ENCODE data around the gene NPRL2.

The NPRL2 gene

GRCh38 chr3:50373146-50374051 lies 22.8 kb upstream of the NPRL2 start:
- no peak for DNase-seq (ENCODE audit: low spot score)

- no peak for DNase-seq (ENCODE audit: low spot score)
These were observed 21.8 kb upstream of the NPRL2 start for GRCh38 chr3:50372349-50372748.

GRCh38 chr3:50371133-50371685 lies 20.6 kb upstream of the NPRL2 start:
- no peak for DNase-seq (ENCODE audit: low spot score)

- DNase-seq (ENCODE audit: low spot score): no peak
These were observed 20.0 kb upstream of the NPRL2 start for GRCh38 chr3:50370594-50370993.

- no peak for DNase-seq (ENCODE audit: low spot score)
These were observed 18.6 kb upstream of the NPRL2 start for GRCh38 chr3:50369012-50369670.

- DNase-seq (ENCODE audit: low spot score): no peak
These were observed 15.3 kb upstream of the NPRL2 start for GRCh38 chr3:50365842-50366220.

GRCh38 chr3:50365080-50365841 lies 14.7 kb upstream of the NPRL2 start:
- peak; percentile 67 for DNase-seq (ENCODE audit: low spot score)

- DNase-seq (ENCODE audit: low spot score): no peak
These were observed 14.1 kb upstream of the NPRL2 start for GRCh38 chr3:50364573-50365079.

GRCh38 chr3:50359760-50360110 lies 9.2 kb upstream of the NPRL2 start:
- no peak for DNase-seq (ENCODE audit: low spot score)

- peak; percentile 98 for DNase-seq (ENCODE audit: low spot score)
These were observed 8.6 kb upstream of the NPRL2 start, which contains the start of gene TMEM115 for GRCh38 chr3:50358911-50359759. Gene TMEM115 (minus strand): TSS chr3:50359521. CDS start chr3:50359063, 458 bp downstream.

GRCh38 chr3:50358355-50358910 lies 7.9 kb upstream of the NPRL2 start:
- DNase-seq (ENCODE audit: low spot score): no peak

GRCh38 chr3:50357481-50357880 lies 6.9 kb upstream of the NPRL2 start:
- DNase-seq (ENCODE audit: low spot score): no peak

GRCh38 chr3:50356553-50356952 lies 6.0 kb upstream of the NPRL2 start:
- no peak for DNase-seq (ENCODE audit: low spot score)

- DNase-seq (ENCODE audit: low spot score): no peak
These were observed 5.4 kb upstream of the NPRL2 start for GRCh38 chr3:50355829-50356552.

- DNase-seq (ENCODE audit: low spot score): no peak
These were observed 4.3 kb upstream of the NPRL2 start for GRCh38 chr3:50354850-50355249.

GRCh38 chr3:50354186-50354764 lies 3.7 kb upstream of the NPRL2 start:
- DNase-seq (ENCODE audit: low spot score): no peak

GRCh38 chr3:50353245-50354004 lies 2.9 kb upstream of the NPRL2 start:
- DNase-seq (ENCODE audit: low spot score): no peak

GRCh38 chr3:50352781-50353180 lies 2.2 kb upstream of the NPRL2 start:
- DNase-seq (ENCODE audit: low spot score): no peak

- no peak for DNase-seq (ENCODE audit: low spot score)
These were observed 735 bp upstream of the NPRL2 start for GRCh38 chr3:50351323-50351697.
